GM21367 (cell line): Measurements from ENCODE around the gene SV2B.

Experiments used
- ATAC-seq: cut with Tn5 transposase; IDR thresholded peaks from one replicate; pipeline ENCODE4 v1.9.1; 2021; ENCODE audit not compliant: unreplicated experiment

Gene SV2B

DNA sequence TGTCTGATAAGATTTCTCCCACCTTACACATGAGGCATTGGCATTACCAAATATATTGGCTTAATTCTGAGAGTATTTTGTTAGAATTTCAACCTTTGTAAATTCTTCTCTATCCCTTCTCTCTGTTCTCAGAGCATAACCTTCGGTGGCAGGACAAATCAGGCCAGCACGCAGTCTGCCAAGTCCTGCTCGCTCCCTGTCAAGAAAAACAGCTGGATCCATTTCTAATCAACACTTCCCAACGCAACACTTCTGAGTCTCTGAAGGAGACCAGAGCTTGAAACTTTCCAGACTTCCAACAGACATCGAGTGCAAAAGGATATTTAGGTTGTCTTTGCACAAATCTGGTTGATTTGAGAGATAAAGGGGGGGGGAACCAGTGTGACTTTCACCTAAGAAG is 125.7 kb downstream of the SV2B start:
- ATAC-seq: no peak

DNA sequence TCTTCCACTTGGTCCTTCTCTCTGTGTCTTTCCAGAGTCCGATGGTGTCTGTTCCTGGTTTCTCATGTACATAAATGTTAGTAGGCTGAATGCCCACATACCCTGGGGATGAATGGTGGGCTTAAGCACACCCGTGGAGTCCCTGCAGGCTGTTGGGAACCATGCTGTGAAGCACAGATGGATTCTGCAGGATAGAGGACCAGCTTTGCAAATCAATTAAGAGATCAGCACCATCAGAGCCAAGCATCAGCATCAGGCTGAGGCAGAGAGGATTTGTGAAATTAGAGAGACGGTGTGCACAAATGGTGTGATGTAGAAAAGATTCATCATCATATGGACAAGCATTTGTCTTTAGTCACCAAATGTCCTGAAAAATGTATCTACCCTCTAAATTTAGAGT is 127.1 kb downstream of the SV2B start:
- no peak for ATAC-seq

DNA sequence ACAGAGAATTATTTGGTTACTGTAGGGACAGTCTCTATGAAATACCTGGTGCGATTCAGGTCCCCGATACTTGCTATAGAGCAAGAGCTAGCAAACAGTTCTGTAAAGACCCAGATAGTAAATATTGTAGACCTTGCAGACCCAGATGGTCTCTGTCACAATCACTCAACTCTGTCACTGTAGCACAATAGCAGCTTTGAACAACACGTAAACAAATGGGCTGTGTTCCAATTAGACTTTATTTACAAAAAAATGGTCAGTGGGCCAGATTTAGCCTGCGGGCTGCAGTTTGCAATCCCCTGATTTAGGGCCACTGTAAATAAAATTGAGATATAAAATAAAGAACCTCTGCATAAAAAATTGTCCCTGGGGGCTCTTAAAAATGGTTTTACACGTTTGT is 127.7 kb downstream of the SV2B start:
- ATAC-seq: no peak

DNA sequence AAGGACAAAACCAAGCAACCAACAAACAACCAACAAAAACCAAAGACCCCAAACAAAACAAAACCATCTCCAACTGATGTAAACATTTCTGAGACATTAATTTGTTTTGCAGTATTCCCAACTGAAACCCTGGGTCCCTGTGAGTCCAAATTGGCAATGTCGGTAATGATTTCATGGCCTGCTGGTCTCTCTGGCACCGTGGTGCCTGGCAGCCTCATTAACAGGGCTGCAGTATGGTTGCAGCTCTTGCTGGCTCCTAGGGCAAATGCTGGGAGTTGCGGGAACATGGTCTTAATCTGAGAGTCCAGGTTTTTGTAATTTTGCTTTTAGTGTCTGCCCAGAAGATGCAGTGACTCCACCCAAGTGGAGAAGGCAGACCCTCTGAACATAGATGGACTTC is 128.3 kb downstream of the SV2B start:
- no peak for ATAC-seq

DNA sequence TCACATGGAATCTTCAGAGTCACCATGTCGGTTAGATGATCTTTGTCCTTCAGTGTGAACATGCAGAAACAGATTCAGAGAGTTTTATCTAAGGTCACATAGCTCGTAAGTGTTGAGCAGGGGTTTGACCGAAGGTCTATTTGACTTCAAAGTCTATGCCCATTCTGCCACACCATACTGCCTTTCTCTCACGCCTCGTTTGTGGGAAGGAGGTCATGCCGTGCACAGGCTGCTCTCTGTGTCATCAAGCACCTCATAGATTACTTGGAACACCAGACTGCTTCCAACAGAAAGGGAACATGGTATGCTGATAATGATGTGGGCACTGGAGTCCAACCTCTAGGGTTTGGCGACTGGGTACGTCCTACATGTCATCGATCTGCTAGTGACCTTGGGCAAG is 128.8 kb downstream of the SV2B start:
- no peak for ATAC-seq

DNA sequence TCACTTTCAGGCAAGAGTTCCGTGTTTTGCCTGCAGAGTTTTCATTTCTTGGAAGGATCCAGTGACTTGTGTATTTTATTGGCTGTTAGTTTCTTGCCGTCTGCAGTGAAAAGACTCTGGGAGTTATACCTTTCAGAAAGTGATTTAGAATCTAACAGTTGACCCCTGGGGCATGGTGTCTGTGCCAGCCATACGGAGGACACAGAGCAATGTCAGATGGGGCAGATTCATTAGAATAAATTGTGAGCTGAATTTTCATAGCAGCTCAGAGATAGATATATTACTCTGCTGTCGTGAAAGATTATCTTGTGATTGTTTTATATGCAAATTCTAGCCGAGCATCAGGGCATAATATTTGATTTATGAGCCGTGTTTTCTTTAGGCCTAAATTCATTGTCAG is 131.6 kb downstream of the SV2B start:
- ATAC-seq: no peak

DNA sequence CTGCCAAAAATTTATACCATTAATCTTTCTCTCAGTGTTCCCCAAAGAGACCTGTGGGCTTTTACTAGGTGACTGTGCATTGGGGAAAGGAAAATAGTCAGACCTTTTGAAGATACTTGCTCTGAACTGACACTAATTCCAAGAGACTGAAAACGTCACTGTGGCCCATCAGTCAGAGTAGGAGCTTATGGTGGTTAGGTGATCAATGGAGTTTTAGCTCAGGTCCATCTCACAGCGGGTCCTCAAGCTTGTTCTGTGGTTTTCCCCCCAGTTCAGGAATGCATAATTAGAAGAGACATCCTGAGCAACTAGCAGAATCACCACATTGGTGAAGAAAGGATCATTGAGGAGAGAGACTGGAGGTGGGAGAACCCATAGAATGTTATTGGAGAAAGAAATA is 134.7 kb downstream of the SV2B start:
- ATAC-seq: no peak

DNA sequence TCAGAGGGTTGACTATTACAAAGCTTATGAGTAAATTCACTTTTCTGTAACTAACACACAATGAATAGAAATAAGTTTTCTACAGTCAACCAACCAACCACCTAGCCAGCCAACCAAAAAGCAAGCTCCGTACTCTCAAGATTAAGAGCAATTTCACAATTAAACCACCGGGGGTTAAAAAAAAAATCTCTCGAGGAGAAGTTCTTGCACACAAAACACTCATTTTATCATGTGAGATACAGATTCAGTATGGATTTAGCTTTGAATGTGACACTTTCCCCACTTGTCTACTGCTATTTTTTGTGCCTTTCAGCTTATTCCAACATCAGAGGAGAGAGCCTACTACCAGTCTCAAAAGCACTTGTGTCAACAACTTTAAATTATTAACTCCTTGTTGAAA is 135.3 kb downstream of the SV2B start:
- ATAC-seq: no peak

DNA sequence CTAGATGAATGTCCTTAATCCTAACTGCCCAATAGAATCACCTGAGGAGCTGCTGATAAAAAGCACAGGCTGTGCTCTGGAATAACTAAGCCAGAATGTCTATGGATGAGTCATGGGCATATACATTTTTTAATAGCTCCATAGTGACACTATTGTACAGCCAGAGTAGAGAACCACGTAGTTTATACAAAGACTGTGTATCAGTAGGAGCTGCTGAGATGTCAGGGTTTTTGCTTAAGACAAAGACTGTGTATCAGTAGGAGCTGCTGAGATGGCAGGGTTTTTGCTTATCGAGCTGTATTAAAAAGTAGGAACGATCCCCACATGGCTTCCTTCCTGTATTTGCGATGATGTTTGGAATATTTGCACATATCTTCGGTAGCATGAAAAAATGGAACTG is 137.4 kb downstream of the SV2B start:
- no peak for ATAC-seq

DNA sequence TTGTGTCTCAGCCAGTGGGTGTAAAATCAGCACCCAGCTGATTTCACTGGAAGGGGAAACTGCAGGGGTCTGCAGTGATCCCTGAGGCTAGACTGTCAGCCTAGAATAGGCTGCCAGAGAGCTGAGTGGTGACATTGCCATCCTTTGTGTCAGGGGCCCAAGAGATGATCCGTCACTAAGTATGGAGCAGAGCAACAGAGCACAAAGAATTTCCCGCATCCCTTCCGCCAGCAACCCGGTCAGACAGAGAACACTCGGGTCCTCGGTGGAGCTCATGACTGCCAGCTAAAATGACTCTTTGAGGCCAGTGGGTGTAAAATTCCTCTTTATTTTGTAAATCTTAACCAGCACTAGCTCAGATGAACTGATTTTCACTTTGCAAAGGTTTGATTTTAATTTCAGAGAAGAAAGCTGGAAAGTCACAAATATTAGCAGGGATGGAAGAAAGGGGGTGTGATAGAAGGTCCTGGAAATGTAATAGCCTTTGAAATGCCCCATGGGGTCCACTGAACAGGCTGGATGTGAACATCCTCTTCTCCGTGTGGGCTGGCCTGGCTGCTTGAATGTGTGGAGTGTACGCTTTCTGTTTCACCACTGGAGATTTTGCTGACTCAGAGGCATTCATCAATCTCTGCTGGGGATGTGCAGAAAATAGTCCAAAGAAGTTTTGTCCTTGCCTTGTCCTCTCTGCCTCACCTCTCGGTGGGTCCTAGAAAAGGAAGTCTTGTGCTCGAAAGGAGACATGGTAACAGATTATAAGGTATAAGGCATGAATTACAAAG is 138.8 kb downstream of the SV2B start:
- no peak for ATAC-seq

DNA sequence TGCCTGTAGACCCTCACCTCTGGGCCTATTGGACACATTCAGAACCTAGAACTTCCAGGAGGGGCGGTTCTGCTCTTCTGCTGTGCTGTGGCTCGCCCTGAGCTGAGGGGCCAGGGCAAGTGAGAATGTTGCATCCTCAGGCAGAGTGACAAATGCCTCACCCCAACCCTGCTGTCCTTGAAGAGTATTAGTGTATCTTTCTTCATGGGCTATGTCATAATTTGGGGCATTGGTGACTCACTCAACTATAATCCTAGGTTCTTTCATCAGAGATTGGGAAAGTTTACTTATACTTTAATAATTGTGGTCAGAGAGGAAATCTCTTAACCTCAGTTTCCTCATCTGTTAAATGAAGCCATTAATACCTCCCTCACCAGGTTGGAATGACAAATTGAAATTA is 143.8 kb downstream of the SV2B start:
- ATAC-seq: no peak

DNA sequence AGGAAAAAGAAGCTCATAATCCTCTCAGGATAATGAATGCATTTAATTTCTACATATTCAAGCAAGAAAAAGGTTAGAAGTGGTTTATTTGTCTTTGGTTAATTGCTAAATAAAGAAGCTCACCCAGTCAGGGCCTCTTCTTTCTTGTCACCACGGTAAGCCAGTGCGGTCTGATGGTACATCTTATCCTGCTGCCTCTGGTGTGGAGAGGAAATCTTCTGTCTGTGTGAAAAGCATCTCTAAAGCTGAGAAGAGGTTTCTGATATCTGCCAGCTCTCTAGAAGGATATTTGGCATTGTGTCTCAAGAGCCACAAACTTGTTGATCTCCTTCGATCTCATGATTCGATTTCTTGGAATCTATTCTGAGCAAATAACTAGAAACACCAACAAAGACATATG is 144.9 kb downstream of the SV2B start:
- ATAC-seq: no peak

DNA sequence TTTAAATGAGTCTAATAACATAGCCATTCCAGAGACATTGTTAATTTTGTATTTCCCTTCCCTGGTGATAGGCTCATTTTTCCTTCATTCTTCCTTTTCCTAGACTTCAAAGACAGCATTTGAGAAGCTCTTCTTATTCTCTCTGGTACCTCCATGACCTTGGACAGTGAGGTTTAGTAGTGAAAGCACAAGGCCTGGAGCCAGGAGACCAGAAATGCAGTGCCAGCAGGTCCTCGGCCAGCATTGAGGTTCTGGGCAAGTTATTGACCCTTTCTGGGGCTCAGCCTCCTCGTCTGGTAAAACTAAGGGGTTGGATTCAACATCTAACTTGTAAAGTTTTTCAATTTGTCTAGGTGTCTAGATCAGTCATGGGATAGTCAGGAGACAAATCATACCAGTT is 146.9 kb downstream of the SV2B start:
- ATAC-seq: no peak

DNA sequence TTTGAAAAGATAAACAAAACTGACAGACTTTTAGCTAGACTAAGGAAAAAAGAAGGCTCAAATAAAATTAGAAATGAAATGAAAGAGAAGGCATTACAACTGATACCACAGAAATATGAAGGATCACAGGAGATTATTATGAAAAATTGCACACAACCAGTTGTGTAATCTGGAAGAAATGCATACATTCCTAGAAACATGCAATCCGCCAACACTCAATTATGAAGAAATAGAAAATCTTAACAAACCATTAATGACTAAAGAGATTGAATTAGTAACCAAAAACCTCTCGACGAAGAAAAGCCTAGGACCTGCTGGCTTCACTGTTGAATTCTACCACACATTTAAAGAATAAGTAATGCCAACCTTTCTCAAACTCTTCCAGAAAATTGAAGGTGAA is 149.5 kb downstream of the SV2B start:
- no peak for ATAC-seq

DNA sequence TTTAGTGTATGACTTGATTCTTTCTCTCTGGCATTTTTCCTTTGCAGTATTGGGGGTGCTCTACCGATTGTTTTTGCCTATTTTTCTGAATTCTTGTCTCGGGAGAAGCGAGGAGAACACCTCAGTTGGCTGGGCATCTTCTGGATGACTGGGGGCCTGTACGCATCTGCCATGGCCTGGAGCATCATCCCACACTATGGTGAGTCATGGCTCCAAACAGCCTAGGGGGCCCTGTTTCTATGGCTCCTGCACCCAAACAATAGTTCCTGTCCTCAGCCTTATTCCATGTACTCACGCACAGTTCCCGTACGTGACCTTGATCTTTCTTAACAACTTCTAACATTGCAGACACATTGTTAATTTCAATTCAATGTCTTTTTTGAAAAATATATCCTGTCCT is 152.3 kb downstream of the SV2B start:
- no peak for ATAC-seq

DNA sequence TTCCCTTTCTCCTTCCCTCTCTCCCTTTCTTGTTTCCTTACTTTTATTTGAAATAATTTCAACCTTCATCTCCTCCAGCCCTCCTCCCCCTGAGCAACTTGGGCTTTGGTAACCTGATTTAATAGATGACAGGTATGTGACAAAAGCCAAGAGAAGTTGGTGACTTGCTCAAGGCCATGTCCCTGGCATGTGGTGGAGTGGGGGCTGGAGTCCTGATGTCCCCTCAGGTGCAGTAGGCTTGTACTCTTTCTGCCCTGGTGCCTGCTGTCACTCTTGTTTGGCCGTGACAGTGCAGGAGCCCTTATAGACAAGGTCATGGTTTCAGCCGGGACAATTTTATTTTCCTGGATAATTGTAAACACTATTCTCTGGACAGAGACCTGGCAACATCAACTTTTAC is 152.7 kb downstream of the SV2B start:
- no peak for ATAC-seq

DNA sequence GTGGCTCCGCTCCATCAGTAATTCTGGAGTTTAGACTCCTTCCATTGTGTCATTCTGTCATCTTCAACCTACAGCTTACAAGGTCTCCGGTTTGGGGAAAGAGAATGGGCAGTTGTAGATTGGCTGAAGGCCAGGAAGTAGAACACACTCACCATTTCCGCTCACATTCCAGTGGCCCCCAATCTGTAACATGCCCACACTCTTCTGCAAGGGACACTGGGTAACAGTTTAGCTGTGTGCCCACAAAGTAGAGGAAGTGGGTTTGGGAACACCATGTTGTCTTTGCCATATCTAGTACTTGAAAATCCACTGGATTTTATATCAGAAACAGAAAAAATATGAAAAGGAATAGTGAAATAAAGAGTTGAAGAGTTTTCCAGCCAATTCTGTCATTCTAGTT is 153.5 kb downstream of the SV2B start:
- no peak for ATAC-seq

DNA sequence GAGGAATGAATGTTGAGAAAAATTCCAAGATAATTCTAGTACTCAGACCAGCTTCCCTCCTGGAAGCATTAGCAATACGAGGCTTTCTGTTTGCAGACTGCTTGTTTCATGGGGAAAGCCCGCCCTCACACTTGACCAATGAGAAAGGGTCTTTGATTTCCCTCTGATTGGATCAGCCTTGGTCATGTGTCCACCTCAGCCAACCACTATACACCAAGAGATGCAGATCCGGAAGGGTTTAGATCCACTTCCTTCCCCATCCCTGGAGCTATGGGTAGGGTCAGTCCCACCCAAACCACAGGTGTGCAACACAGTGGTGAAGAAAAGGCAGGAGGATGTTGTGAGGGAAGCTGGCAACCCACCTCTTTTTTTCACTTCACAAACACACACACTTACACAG is 154.7 kb downstream of the SV2B start:
- no peak for ATAC-seq

DNA sequence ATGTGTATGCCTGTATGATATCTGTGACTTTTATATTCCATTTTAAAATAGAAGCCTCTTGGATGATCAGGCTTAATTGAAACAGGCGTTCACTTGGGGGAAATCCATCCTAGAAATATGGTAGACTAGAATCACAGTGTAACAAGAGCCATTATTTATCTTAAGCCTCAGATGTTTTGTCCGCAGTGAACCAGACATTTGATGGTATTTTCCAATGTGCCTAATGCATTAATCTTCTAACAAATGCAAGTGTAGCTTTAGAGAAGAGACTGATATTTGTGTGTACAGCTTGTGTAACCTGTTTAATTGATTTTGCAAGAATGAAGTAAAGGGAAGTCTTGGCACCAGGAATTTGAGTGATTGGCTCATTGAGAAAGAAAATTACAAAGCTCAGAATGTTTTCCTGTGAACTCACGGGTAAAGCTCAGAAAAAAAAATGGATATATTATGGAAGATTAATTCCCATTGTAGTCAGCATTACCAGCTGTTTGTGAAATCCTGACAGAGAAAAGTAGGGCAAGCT is 155.7 kb downstream of the SV2B start:
- ATAC-seq: no peak

DNA sequence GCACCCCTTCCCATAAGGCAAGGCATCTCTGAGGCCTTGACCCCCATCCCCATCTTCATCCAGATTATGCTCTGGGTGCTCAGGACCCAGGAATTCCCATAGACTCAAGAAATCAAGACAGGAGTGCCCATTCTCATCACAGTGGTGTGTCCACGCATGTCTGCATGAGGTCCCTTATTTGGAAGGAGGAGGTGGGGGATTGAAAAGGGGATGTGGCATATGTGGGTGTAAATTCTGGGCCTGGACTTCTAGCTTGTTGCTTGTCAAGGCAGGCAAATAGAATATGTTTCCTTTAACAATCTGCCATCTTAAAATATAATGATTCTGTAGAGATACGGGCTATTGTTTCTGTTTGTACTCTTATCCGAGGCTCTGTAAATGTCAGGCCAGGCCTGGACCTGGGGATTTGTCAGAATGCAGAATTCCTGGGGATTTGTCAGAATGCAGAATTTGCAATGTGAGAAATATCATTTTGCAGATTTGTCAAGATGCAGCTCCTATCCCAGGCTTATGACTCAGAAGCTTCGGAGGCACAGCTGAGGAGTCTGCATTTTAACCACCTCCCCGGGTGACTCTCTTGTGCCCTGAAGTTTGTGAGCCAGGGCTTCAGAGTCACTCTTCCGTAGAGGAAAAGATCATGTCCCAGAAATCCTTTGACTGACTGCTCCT is 157.8 kb downstream of the SV2B start:
- ATAC-seq: no peak

DNA sequence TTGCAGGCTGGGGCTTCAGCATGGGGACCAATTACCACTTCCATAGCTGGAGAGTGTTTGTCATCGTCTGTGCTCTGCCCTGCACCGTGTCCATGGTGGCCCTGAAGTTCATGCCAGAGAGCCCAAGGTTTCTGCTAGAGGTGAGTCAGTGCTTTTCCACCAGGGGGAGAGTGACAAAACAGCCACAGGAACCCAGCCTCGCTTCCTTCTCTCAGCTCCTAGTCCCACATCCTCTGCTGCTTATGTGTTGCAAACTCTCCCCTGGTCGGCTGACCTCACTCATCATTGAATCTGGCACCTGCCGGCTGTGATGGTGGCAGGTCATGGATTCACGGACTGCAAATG is 158.3 kb downstream of the SV2B start:
- no peak for ATAC-seq

DNA sequence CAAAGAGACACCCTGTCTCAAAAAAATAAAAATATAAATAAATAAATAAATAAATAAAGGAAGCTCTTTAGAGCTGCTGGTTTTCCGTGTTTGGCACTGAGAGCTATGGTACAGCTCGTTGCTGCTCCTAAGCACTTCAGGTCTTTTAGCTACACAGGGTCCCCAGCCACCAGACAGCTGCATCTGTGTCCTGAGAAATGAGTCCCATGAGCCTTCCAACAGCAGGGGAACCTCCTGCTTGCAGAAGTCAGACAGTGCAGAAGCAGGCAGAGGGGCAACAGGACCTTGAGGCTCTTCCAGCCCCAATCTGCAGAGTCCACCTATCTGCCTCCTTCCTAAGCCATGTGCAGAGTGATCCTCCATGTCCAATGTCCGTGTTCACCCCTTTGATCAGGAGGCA is 159.0 kb downstream of the SV2B start:
- no peak for ATAC-seq

DNA sequence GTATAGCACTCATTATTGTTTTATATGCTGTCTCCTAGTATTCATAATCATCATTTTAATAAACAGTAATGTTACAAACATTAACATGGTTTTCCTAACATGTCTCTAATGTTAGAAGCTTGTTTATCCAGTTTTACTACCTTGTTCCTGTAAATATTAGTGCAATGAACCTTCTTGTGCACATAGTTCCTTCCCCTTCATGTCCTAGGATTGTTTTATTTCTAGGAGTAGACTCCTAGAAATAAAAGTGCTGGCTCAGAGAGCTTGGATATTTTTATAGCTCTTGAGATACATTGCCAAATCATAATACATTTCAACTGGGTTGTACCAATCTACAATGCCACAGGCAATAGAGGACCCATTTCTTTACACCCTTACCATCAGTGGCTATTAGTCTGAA is 161.3 kb downstream of the SV2B start:
- no peak for ATAC-seq
